Measurements from ENCODE around the gene DHRS1. TPM values are rescaled to one million over a fixed set of nuclear protein-coding genes. Genes with fewer than 3 reads are reported as not detected.
"Not testable (repeated sequence)": the region's sequence is repeated elsewhere in the genome, so short reads cannot be mapped to it uniquely, and the experiment has no call there.

Gene DHRS1
- total and polyA plus RNA-seq, 2 experiments from 2014 or later, result 15.0 to 15.4 TPM

DNA sequence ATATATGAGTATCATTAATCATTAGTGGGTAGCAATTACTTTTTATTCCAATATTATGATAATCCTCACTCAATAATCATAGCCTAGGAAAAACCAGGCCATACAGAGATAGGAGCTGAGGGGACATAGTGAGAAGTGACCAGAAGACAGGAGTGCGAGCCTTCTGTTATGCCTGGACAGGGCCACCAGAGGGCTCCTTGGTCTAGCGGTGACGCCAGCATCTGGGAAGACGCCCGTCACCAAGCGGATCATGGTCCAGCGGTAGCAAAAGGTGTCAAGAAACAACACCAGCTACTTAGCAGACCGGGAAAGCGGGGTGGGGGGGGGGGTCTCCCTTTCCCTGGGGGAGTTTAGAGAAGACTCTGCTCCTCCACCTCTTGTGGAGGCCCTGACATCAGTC is 28.3 kb upstream of the DHRS1 start:
- not testable (repeated sequence) for H3K4me1 Mint-ChIP-seq

DNA sequence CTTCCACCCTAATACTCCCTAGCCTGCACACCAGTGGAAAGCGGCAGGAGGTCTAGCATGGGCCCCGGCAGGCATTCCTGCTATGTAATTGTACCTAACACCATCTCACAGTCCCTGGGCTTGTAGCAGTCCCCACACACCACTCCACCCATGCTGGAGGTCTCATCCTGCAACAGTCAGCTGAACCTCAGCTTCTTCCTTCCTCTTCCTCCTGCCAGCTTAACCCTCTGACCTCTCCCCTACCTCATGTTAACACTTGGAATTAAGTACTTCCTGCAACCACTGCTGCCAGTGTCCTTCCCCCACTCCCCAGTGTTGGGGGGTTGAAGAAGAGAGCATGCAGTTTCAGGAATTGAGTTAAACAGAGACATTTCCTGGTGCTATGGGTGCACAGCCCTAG is 27.7 kb upstream of the DHRS1 start:
- Mint-ChIP-seq H3K36me3 (ENCODE audit: low read depth) (no peaks in the 10 kb centered on the region; the same call in 2 of the 3 replicates), H3K4me1 (peaks cover 3% of the 10 kb centered on the region; the same call in 2 of the 3 replicates), H3K4me3 (no peak overlapping the region), H3K27me3 (ENCODE audit: insufficient read depth, low read depth, poor library complexity) (peaks cover 36% of the 10 kb centered on the region), H3K27ac (no peak overlapping the region), H3K9me3 (no peaks in the 10 kb centered on the region; the same call in 2 of the 3 replicates)
- Histone ChIP-seq H3K36me3 (ENCODE audit: insufficient read depth) (no peaks in the 10 kb centered on the region), H2AFZ (no peak overlapping the region), H3K27me3 (ENCODE audit: insufficient read depth) (peaks cover 41% of the 10 kb centered on the region), H3K4me3 (no peak overlapping the region), H3F3A (replicated peaks; ENCODE audit: low read depth) (no peaks in the 10 kb centered on the region), H3K27ac (ENCODE audit: low read depth) (no peak overlapping the region), H3K9me2 (ENCODE audit: insufficient read depth) (no peaks in the 10 kb centered on the region), H3K4me2 (no peak overlapping the region), H3K4me1 (ENCODE audit: insufficient read depth) (no peaks in the 10 kb centered on the region; the same call in 1 of the 2 replicates), H3K79me2 (replicated peaks; ENCODE audit: insufficient read depth) (no peaks in the 10 kb centered on the region), H4K20me1 (replicated peaks; ENCODE audit: insufficient read depth) (no peaks in the 10 kb centered on the region; the same call in 1 of the 2 replicates)
- DNase-seq (ENCODE audit: low spot score) (no peak), ATAC-seq (no peak)
- TF ChIP-seq, protein P1, sequence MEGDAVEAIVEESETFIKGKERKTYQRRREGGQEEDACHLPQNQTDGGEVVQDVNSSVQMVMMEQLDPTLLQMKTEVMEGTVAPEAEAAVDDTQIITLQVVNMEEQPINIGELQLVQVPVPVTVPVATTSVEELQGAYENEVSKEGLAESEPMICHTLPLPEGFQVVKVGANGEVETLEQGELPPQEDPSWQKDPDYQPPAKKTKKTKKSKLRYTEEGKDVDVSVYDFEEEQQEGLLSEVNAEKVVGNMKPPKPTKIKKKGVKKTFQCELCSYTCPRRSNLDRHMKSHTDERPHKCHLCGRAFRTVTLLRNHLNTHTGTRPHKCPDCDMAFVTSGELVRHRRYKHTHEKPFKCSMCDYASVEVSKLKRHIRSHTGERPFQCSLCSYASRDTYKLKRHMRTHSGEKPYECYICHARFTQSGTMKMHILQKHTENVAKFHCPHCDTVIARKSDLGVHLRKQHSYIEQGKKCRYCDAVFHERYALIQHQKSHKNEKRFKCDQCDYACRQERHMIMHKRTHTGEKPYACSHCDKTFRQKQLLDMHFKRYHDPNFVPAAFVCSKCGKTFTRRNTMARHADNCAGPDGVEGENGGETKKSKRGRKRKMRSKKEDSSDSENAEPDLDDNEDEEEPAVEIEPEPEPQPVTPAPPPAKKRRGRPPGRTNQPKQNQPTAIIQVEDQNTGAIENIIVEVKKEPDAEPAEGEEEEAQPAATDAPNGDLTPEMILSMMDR (conservative IDR thresholded peaks at IDR 0.05; ENCODE audit: low read depth in 2 of 2), result no peak
- TF ChIP-seq ZNF462 (CRISPR knock-in tag; IDR thresholded peaks at IDR 0.05), result no peak
- TF ChIP-seq EZH2 (IDR thresholded peaks at IDR 0.05; ENCODE audit: low read depth, unreplicated experiment), result no peak
- TF ChIP-seq EZH2phosphoT487 (IDR thresholded peaks at IDR 0.05; ENCODE audit: unreplicated experiment), result no peak
- no peak for TF ChIP-seq NANOG (IDR thresholded peaks at IDR 0.05; ENCODE audit: borderline replicate concordance)
- TF ChIP-seq, protein P2, sequence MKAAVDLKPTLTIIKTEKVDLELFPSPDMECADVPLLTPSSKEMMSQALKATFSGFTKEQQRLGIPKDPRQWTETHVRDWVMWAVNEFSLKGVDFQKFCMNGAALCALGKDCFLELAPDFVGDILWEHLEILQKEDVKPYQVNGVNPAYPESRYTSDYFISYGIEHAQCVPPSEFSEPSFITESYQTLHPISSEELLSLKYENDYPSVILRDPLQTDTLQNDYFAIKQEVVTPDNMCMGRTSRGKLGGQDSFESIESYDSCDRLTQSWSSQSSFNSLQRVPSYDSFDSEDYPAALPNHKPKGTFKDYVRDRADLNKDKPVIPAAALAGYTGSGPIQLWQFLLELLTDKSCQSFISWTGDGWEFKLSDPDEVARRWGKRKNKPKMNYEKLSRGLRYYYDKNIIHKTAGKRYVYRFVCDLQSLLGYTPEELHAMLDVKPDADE (IDR thresholded peaks at IDR 0.05), result no peak
- TF ChIP-seq CREB1 (CRISPR knock-in tag; IDR thresholded peaks at IDR 0.05; ENCODE audit: low read depth), result no peak
- no peak for TF ChIP-seq JUNB (IDR thresholded peaks at IDR 0.05; ENCODE audit: unreplicated experiment)
- no peak for TF ChIP-seq STAT1 (IDR thresholded peaks at IDR 0.05; ENCODE audit: unreplicated experiment)

More for the DNA sequence above, 28.3 kb upstream of the DHRS1 start:
- H3K4me3 ChIP-seq; H3K36me3 ChIP-seq (ENCODE audit: insufficient read depth); H4K20me1 ChIP-seq (replicated peaks; ENCODE audit: insufficient read depth); H3K27ac Mint-ChIP-seq; H3K9me2 ChIP-seq (ENCODE audit: insufficient read depth); H3K4me2 ChIP-seq; DNase-seq (ENCODE audit: low spot score); H3K9me3 Mint-ChIP-seq; H2AFZ ChIP-seq; H3K27ac ChIP-seq (ENCODE audit: low read depth); ATAC-seq; H3K36me3 Mint-ChIP-seq (ENCODE audit: low read depth); H3F3A ChIP-seq (replicated peaks; ENCODE audit: low read depth); H3K4me3 Mint-ChIP-seq; H3K79me2 ChIP-seq (replicated peaks; ENCODE audit: insufficient read depth); H3K4me1 ChIP-seq (ENCODE audit: insufficient read depth): not testable (repeated sequence)
- peaks cover 47% of the 10 kb centered on the region for H3K27me3 ChIP-seq (ENCODE audit: insufficient read depth)
- TF ChIP-seq, protein P1 (conservative IDR thresholded peaks at IDR 0.05; ENCODE audit: low read depth in 2 of 2), result peak; percentile 58 to 59
- peak; percentile 83 for TF ChIP-seq CREB1 (CRISPR knock-in tag; IDR thresholded peaks at IDR 0.05; ENCODE audit: low read depth)
- peaks cover 37% of the 10 kb centered on the region for H3K27me3 Mint-ChIP-seq (ENCODE audit: insufficient read depth, low read depth, poor library complexity)

All from GM23338 (cell line).